HG02610 (cell line): ENCODE results near the gene ABCC5.
"Not testable (repeated sequence)": the region's sequence is repeated elsewhere in the genome, so short reads cannot be mapped to it uniquely, and the experiment has no call there.

Source experiments
- ATAC-seq: cut with Tn5 transposase; IDR thresholded peaks from one replicate; pipeline ENCODE4 v1.9.1; 2021; ENCODE audit warnings: mild to moderate bottlenecking, moderate library complexity; ENCODE audit not compliant: unreplicated experiment

Gene ABCC5

DNA sequence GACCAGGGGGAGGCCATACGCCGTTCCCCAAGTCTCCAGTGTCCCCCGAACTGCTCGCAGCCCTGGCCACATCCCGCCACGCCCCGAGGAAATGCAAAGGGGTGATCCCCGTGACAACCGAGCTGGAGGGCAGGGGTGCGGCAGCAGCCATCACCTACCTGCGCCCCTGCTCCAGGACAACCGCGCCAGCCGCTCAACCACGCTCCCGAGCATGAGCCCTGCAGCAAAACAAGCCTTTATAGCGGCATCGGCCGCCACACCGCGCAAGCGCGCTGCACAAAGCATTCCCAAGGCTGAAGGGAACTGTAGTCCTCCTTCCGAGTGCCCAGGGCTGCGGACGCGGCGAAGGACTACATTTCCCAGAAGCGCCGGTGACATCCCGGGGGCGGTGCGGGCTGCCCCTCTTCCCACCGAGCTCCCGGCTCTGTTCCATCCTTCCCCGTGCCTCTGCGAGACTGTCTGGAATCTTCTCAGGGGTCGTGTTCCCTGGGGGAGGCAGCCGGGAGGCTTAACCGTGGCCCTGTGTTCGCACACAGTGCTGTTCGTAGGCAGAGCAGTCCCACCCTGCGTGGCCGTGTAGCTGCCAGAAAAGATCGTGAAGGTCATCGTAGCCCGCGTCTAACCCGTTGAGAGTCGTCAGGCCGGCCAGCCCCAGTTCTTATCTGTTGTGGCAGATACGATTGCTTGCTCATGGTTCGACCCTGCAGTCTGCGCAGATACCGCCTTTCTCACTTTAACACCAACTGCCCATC, at the start of gene ABCC5:
TSS of gene ABCC5 (minus strand) at position 213 of the 752 bp plus-strand sequence. CDS start 3,492 bp downstream, outside the sequence.
- peak; percentile 96 for ATAC-seq

DNA sequence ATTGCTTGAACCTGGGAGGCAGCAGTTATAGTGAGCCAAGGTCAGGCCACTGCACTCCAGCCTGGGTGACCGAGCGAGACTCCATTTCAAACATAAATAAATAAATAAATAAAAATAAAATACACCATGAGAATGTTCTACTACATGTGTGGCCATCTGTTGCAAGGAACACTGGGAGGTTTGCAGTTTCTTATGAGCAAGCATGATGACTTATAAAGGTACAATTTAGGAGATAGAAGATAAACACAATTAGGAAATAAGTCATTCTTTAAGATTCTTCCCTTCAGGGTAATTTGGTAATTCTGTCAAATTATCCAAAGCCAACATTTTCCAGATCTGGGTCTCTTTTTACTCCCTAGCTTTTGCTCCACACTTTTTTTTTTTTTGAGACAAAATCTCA, 48.5 kb upstream of the ABCC5 start:
- no peak for ATAC-seq

- ATAC-seq: no peak
Observed at GRCh38 chr3:184062637-184063036, 45.0 kb upstream of the ABCC5 start.

GRCh38 chr3:184059424-184059823, 41.7 kb upstream of the ABCC5 start:
- no peak for ATAC-seq

DNA sequence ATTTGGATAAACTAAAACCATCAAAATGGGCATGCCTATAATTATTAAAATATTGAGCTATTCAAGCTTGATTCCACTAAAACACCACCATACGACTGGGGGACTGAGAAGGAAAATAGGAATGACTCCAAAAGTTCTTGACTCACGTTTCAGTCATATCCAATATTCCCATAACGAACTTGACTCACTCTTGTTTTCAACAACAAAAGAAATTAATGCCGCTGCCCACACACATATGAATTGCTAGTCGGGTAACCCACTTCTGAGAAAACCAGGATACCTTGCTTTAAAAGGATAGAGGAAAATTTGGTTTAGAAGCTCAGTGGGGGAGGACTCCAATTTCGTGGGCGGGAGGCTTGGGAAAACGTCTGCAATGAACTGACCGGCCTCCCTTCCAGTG, 40.3 kb upstream of the ABCC5 start:
- ATAC-seq: no peak

DNA sequence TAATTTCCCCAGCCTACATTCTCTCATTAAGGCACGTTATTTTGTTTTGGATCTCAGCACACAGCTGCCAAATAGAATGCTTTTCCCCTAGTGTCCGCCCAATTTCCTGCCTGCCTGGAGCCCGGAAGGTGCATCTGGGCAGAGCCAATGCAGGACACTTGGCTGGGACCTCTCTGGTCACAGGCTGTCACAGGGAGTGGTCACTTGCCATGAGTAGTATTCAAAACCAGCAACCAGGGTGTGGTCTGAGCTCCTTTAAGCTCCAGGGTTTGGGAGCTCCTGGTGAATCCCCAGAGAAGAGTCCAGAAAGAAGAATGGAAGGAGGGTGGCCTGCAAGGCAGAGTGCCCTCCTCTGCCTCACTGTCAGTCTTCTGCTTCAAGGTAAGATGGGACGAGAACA, 35.1 kb upstream of the ABCC5 start, which contains the start of gene HTR3C:
TSS of gene HTR3C (plus strand) at position 281 of the 400 bp plus-strand sequence. CDS start at position 315, 34 bp downstream.
- ATAC-seq: no peak

- ATAC-seq: no peak
Observed at GRCh38 chr3:184050217-184050847, 32.6 kb upstream of the ABCC5 start.

DNA sequence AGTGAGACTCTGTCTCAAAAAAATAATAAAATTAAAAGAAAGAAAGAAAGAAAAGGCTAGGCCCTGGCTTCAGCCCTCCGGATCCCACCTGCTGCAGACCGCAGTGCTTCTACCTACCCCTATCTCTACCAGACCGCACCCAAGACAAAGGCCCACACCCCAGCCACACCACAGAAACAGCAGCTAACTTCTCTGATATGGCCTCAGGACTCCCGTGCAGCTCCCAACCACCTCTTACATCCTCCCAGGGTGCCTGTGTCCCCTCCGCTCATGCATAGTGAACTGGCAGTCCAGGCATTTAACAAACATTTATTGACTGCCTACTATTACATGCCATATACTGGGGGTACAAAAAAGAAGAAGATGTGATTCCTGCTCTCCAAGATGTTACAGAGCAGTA, 28.3 kb upstream of the ABCC5 start:
- ATAC-seq: no peak

GRCh38 chr3:184042617-184043016, 24.9 kb upstream of the ABCC5 start:
- no peak for ATAC-seq

GRCh38 chr3:184040010-184040409, 22.3 kb upstream of the ABCC5 start:
- no peak for ATAC-seq

DNA sequence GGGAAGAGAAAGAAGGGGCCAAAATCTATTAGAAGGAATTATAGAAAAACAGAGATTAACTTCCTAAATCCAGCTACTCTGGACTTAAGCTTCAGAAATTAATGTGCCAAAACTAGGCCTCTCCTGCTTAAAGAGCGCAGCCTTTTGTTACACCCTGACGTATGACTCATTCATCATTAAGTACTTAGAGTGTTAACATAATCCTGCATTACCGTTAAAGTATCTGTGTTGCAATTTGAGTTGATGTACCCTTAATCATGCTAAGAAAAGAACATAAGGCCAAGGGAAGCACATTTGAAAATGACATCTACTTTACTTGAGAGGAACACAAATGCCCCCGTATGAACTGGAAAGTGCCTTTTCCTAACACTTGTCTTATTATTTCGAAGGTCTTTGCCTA, 21.7 kb upstream of the ABCC5 start:
- ATAC-seq: no peak

GRCh38 chr3:184038307-184038706, 20.6 kb upstream of the ABCC5 start:
- not testable (repeated sequence) for ATAC-seq

DNA sequence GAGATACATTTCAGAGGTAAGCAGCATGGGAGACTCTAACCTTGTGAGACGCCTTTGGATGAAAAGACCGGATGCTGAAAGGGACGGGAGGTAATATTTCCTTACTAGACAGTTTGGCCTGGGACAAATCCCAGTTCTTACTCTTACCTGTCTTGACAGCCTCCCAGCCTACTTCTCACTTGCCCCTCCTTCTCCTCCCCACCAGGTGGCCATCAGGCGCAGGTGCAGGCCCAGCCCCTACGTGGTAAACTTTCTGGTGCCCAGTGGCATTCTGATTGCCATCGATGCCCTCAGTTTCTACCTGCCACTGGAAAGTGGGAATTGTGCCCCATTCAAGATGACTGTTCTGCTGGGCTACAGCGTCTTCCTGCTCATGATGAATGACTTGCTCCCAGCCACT, 20.1 kb upstream of the ABCC5 start:
- ATAC-seq: no peak

DNA sequence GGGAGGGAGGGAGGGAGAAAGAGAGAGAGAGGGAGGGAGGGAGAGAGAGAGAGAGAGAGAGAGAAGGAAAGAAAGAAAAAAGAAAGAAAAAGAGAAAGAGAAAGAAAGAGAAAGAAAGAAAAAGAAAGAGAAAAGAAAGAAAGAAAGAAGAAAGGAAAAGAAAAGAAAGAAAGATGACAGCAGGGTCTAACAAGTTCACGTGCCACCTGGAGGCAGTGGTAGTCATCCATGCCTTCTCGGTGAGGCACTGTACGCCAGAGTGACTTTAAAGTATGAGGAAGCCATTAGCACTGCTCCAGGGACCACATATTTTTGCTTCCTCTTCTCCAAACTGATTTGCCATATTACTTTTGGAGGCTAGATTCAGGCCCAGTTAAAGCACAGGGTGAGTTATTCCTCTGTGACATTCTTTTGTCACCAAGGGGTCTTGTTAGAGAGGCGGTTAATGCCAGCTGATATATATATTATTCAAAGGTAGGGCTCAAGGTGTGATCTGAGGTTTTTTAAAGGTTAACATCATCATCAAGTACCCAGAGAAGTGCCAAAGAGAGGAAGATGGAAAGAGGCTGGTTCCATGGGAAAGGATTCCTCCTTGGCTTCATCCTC, 13.6 kb upstream of the ABCC5 start, which contains the start of gene HTR3D:
TSS of gene HTR3D (plus strand) at position 556 of the 606 bp plus-strand sequence. CDS start at position 556, 0 bp downstream.
- ATAC-seq: no peak

GRCh38 chr3:184030536-184030935, 12.9 kb upstream of the ABCC5 start:
- ATAC-seq: no peak

GRCh38 chr3:184029443-184029842, 11.8 kb upstream of the ABCC5 start:
- ATAC-seq: no peak

DNA sequence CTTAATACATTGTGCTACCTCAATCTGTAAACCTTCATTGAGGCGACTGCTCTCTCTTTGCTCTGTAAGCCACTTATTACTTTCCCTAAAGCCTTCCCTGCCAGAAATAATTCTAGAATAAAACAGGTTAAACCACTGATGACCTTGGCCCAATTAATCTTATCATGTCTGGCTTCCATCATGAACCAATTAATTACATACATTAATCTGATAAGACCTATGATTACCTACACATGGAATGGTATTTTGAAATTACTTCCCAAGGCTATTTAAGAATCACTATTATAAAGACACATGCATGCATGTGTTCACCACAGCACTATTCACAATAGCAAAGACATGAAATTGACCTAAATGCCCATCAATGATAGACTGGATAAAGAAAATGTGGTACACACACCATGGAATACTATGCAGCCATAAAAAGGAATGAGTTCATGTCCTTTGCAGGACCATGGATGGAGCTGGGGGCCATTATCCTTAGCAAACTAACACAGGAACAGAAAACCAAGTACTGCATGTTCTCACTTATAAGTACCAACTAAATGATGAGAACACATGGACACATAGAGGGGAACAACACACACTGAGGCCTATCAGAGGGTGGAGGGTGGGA, 10.7 kb upstream of the ABCC5 start:
- ATAC-seq: not testable (repeated sequence)

GRCh38 chr3:184025256-184025655, 7.6 kb upstream of the ABCC5 start:
- ATAC-seq: not testable (repeated sequence)

DNA sequence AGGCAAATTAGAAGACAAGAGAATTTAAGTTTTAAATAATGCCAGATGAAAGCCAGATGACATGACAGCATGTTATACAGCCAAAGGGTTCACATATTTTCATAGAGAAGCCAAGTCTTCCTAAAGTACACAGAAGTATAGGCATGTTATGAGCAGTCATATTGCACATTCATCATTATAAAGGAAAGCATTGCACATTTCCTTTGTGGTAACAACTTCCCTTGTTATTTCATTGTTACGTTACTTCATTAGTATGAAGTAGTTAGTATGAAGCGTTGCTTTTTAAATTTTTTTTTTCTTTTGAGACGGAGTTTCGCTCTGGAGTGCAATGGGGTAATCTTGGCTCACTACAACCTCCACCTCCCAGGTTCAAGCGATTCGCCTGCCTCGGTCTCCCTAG, 4.6 kb upstream of the ABCC5 start:
- ATAC-seq: no peak

GRCh38 chr3:184018424-184018973, 815 bp upstream of the ABCC5 start:
- ATAC-seq: no peak
